Stimulated activated CD4-positive, alpha-beta T cell treated with anti-CD3 and anti-CD28 coated beads, Interleukin-15, amount 100 ng/mL, for 24 hours (primary cell): ENCODE results near the gene PTCHD1.

ENCODE experiments used
- DNase-seq: peaks from one replicate; pipeline ENCODE4 v3.0.0-alpha.2; 2020

Gene PTCHD1

DNA sequence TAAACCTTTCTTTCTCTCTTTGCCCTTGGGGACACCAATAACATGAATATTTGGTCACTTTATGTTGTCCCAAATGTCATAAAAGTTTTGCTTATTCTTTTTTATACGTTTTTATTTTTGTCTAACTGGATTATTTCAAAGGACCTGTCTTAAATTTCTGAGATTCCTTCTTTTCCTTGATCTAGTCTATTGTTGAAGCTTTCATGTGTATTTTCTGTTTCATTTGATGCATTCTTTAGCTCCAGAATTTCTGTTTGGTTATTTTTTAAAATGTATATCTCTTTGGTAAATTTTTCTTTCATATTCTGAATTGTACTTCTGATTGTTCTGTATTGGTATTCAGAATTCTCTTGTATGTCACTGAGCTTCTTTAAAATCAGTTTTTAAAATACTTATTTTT, 88.3 kb downstream of the PTCHD1 start:
- DNase-seq: no peak

DNA sequence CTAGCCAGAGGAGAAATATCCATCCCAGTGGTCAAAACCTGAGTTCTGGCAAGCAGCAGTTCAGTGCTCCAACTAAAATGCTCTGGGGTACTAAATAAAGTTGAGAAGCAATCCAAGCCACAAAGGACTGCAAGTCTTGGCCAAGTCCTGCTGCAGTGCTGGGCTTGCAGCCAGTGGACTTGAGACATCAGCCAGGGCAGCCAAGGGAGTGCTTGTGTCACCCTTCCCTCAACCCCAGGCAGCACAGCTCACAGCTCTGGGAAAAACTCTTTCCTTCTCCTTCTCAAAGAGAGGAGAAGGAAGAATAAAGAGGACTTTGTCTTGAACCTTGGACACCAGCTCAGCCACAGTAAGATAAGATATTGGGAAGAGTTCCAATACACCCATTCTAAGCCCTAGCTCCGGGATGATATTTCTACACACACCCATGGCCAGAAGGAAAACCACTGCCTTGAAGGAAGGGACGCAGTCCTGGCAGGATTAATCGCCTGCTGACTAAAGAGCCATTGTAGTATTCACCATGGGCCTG, 99.8 kb downstream of the PTCHD1 start:
- DNase-seq: no peak

DNA sequence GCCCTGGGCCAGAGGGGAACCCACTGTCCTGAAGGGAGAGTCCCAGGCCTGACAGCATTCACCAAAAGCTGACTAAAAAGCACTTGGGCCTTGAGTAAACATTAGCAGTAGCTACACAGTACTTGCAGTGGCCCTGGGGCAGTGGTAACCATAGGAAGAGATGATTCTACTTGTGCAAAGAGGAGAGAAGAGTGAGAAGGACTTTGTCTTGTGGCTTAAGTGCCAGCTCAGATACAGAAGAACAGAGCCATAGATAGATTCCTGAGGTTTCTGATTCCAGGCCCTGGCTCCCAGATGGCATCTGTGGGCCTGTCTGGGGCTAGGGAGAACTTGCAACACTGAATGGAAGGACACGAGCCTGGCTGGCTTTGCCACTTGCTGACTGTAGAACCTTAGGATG, 100.5 kb downstream of the PTCHD1 start:
- no peak for DNase-seq

DNA sequence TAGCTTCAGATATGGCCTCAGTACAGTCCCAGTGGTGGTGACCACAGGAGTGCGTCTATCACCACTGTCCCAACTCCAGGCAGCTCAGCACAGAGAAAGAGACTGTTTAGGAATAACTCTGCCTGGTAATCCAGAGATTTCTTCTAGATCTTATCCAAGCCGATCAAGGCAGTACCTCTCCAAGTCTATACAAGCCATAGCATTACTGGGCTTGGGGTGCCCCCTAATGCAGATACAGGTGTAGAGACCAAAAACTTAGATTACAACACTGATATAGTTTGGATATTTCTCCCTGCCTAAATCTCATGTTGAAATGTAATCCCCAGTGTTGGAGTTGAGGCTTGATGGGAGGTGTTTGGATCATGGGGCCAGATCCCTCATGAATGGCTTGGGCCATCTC, 100.9 kb downstream of the PTCHD1 start:
- DNase-seq: no peak

DNA sequence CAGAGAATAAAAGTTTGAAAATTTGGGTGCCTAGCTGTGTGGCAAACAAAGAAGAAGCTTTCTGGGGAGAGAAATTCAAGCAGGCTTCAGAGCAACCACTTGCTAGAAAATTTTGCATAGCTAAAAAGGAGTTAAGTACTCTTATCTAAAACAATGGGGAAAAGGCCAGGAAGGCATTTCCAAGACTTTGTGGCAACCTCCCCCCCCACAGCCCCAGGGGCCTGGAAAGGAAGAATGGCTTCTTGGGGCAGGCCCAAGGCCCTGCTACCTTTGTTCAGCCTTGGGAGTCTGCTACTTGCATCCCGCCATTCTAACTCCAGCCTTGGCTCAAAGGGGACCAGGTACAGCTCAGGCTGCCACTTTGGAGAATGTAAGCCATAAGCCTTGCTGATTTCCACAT, 102.2 kb downstream of the PTCHD1 start:
- no peak for DNase-seq

DNA sequence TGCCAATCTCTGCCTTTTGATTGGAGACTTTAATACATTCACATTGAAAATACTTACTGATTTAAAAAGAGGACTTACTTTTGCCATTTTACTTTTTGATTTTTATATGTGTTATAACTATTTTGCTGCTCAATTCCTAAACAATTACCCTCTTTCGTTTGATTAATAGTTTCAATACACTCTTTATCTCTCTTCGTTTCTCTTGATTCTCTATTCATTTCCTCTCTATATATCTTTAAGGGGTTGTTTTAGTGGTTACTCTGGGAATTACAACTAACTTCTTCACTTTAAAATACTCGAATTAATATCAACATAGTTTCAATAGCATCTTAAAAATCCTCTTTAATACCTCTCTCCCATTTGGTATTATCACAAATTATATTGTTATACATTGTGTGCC, 116.6 kb downstream of the PTCHD1 start:
- no peak for DNase-seq
